ENCODE results near the gene FAM72D.
A peak's percentile ranks its signal among the peaks of the same experiment; 100 is the strongest.
"Not testable (repeated sequence)": the region's sequence is repeated elsewhere in the genome, so short reads cannot be mapped to it uniquely, and the experiment has no call there.

Gene FAM72D

DNA sequence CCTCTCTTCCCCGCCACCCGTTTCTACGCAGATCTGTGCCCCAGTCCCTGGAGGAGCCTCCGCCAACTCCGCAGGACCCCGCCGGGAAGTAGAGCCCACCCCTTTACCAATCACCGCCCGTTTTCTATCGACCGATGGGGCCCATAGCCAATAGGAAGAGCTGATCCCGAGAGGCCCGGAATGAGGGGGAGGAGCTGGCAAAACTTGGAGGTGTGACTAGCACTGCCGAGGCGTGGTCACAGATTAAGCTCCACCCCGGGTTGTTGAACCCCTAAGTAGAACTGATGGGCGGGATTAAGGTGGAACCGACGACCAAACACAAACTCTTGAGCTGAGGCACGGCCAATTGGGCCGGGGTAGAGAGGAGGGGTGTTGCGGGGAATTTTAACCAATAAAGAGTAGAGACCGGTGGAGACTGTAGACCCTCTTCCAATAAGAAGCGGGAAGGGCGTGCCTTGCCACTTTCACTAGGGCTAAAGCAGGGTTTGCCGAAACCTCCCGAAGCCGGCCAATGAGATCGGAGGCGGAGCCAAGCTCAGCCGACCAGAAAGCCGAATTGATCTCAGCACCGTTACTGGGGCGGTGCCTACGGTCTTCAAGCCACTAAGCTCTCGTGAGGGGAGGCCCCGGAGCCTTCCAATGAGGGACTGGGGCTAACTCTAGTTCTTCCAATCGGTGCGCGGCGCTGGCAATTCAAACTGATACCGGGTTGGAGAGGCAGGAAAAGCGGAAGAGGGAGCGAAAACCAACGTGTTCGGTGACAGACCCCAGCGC is at the start of gene FAM72D, which contains the start of gene SRGAP2B:
TSS of gene FAM72D (plus strand) at position 691 of the 774 bp plus-strand sequence. CDS start 874 bp downstream, outside the sequence.
TSS of gene SRGAP2B (minus strand) at position 45 of the 774 bp plus-strand sequence. CDS start 2,427 bp downstream, outside the sequence.
- DNase-seq (ENCODE audit: low spot score): not testable (repeated sequence)
- peak; percentile 99 for FAIRE-seq

DNA sequence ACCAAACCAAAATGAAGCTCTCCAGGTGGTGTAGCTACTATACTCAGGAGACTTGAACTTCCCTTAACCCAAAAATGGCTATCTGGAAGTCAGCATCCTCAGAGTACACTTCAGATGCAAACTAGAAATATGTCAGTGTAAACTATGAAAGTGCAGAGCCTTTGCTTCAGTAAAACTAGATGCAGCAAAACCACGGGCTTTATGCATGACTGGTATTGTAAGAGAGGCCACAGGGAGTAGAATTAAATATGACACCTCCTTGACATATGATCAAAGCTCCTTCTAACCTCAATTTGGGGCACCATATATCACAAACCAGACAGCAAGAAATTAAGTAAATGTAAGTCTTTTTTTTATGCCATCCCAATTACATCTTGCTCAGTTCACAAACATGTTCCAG is 48.2 kb upstream of the FAM72D start:
- DNase-seq (ENCODE audit: low spot score): not testable (repeated sequence)

GRCh38 chr1:145048181-145048856 is 47.5 kb upstream of the FAM72D start:
- DNase-seq (ENCODE audit: low spot score); FAIRE-seq: not testable (repeated sequence)

More for the DNA sequence above, 48.2 kb upstream of the FAM72D start:
- peak; percentile 66 for FAIRE-seq

DNA sequence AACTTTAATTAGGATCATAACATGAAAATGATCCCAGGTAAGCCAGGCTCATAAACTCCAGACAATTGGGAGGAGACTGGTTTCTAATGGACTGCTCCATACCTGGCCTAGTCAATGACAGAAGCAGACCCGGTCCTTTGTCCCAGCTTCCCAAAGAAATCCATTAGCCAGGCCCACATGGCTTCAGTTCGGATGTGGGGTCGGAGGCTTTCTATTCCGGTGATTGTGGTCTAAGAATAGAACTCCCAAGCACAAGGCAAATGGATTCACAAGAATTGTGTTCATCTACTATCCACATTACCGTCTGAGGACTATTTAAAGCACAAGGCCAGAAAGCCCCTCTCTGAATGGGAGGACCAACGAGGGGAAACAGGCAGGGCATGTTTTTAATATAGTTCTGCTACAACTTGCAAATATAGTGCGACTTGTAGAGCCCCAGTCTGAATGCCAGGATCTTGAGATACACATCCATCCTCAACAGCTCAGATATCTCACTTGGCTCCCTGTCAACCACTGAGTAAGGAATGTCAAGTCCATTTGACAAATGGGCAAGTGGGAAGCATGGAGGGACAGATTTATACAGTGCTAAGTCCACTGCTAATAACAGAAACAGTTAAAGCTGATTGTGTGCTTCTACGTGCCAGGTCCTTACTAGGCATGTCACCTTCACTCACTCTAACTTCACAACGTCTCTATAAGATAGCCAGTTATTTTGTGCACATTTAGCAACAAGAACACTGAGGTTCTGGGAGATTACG is 43.6 kb upstream of the FAM72D start:
- DNase-seq (ENCODE audit: low spot score); FAIRE-seq: not testable (repeated sequence)

DNA sequence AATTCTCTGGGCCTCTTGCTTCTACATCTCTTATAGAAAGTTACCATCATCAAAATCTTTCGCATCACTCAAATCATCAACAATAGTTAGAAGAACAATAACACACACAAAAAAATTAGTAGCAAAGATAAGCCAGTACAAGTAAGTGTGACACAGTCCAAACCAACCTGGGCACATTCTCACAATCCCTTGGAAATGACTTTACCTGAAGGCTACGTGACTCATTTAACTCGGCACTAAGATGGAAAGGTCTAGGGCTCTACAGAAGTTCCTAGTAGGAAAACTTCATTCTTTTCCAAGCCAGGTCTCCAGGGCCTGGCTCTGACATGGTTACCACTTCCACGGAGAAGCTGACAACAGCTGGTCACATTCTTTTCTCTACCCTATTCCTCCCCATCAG is 42.3 kb upstream of the FAM72D start:
- DNase-seq (ENCODE audit: low spot score); FAIRE-seq: not testable (repeated sequence)

- FAIRE-seq; DNase-seq (ENCODE audit: low spot score): not testable (repeated sequence)
Measured at GRCh38 chr1:145055217-145055760, 40.5 kb upstream of the FAM72D start.

DNA sequence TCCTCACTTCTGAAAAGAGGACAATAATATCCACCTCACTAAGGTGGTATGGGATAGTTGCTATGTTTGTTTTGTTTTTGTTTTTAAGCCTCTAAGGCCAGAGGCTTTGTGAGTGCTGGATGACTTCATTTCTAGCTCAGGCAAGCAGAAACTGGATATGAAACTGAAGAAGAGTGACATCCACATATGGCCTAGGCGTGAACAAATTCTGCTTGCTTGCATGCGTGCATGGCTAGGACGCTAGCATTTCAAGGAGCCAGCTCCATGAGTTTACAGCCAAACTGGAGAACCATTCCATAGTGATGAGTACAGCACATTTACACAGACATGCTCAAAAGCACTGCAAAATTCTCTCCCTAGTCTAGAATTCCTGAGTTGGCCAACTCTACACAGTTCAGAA is 37.6 kb upstream of the FAM72D start:
- not testable (repeated sequence) for DNase-seq (ENCODE audit: low spot score); FAIRE-seq

- FAIRE-seq; DNase-seq (ENCODE audit: low spot score): not testable (repeated sequence)
Measured at GRCh38 chr1:145063285-145063684, 32.5 kb upstream of the FAM72D start.

DNA sequence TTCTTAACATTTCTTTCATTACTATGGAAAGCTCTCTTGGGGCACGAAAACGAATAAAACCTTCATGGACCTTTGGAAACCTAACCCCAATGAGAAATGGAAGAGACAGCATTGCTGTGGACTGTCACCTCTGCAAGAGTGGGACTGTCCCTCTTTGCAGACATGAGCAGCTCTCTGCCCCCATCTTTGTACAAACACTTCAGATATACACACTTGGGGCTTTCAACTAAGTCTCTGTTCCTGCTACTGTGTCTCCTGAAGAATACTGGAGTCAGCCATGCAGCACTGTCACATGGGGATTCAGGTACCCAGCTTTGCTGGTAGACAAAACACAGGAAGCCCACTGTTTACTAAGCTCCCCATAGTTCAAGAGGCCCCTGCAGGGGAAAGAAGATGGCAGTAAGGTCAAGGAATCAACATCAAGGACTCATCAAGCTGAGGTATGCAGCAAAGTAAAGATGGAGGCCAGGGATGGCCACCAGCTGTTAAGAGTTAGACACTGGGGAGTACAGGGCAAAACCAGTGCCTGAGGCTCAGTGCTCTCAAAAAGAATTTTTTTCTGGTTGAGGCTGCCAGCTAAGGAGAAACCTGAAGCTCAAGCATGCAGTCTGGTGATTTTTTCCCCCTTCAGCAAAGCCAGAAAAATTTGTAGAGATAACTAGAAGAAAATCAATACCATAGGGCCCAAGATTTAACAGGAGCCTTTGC is 31.7 kb upstream of the FAM72D start:
- not testable (repeated sequence) for FAIRE-seq
- peak; percentile 2 for DNase-seq (ENCODE audit: low spot score)

DNA sequence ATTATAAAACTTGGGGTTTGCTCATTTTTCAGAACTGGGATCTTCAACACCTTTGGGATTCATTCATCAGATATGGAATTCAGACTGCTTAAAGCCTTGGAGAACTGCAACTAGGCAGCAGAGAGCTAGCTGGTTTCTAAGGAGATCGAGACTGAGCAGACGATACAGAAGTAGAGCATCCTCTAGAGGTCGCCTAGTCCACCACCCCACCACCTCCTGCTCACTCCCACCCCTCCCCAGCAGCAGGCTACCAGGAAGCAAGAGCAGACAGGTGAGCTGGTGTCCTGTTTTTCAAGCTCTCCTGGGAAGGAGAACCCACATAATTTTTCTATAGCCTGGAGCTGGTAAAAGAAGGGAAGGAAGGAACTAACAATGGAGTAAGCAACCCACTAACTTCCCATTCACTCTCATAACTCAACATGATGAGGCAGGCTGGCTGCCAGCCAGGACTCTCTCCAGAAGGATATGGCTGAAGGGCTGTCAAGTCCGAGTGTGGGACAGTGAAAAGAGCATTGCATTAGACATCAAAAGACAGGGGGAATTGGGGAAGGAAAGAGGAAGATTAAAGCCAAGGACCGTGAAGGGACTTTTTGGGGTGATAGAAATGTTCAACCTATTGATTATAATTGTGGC is 30.5 kb upstream of the FAM72D start:
- not testable (repeated sequence) for FAIRE-seq
- peak; percentile 1 for DNase-seq (ENCODE audit: low spot score)

DNA sequence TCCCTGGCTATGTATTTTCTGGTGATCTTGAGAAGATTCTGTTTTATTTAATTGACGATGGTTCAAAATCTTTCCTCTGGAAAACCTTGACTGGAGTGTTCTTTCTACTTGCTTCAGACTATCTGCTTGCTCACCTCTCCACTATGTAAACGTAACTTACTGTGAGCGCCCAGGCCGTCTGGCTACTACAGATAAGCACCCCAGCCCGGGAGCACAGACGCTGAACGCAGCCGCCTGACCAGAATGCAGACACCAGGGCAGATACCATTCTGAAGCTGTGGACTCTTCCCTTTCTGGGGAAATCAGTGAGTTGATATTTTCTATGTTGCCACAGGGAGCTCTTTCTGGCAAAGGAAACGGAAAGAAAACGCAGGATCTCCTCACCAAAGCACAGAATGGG is 29.3 kb upstream of the FAM72D start:
- not testable (repeated sequence) for DNase-seq (ENCODE audit: low spot score); FAIRE-seq

GRCh38 chr1:145071569-145071968 is 24.2 kb upstream of the FAM72D start:
- not testable (repeated sequence) for DNase-seq (ENCODE audit: low spot score); FAIRE-seq

DNA sequence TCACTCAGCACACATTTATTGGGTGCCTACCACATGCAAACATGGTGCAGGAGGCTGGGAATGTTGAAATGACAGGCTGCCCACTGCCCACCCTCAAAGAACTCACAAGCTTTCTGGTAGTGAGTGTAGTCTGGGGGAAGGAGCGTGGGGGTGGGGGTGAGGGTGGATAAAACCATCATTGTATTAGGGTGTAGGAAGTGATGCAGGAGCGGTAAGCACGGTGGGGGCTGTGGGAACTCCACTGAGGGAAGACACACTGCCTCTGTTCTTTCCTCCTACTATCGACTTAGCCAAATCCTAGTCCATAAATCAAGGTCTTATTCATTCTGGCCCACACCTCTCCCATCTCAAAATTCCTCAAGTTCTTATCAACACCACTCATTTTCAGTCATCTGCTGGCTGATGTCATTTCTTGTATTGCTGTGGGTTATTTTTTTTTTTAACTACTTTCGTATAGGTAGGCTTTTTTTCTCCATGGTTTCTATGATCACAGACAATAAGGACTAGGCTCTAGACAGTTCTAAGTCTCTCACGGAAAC is 21.7 kb upstream of the FAM72D start:
- peak; percentile 53 for FAIRE-seq
- DNase-seq (ENCODE audit: low spot score): not testable (repeated sequence)

- FAIRE-seq: peak; percentile 61
- DNase-seq (ENCODE audit: low spot score): not testable (repeated sequence)
Measured at GRCh38 chr1:145076877-145077276, 18.9 kb upstream of the FAM72D start.

DNA sequence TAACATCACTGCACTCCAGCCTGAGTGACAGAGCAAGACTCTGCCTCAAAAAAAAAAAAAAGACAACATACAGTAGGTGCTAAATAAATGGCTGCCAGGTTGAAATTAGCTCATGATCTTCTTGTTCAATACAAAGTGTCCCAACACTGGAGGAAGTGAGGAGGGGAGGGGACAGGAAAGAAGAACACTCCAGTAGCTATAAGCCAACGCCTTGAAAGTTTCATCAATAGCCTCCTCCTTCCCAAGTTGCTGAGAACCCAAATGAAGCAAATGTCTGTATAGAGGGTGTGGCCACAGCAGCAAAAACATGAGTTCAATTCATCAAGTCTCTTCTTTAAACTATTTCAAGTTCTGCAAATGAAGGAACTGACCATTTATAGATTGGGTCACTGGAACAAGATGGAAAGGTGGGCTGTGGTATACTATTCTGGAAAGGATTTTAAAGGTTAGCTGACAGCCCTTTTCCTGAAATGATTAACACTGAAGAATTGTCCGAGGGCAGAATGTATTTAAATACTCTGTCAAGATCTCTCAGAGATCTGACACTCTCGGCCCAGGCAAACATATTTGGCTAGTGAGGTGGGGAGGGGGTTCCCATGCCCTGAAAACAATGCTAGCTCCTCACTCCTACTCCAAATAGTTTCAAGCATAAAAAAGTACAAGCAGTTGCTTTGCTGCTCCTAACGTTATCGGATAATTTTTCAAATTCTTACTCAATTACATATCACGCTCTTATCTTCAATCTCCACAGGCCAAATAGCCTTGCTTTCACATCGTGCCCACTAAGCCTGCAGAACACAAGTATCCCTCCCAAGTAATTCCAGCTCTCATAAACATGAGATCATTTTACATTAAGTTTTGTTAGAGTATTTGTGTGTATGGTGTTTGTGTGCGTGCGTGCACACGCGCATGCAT is 17.6 kb upstream of the FAM72D start:
- not testable (repeated sequence) for FAIRE-seq; DNase-seq (ENCODE audit: low spot score)

DNA sequence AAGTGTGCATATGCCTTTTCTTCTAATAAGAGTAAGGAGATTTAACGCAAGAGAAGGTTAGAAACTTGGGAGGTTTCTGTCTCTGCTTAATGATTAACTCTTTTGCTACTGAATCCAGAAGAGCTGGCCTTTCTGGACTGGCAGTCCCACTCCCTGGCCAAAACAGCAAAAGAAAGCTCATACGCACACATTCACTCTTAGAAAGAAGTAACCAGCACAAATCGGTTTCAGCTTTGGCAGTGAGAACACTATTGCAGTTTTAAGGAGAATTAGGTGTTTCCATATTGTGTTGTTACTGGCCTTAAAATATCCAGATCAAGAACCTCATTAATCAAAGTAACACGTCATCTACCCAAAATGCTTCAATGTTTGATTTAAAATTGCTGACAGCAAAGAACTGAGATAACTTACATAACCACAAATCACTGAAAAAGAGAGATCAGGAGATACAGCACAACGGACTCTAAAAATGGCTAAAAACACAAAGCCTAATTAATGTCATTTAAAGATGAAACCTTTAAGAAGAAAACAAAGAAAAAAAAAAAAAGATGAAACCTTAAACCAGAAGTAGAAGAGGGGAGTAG is 16.9 kb upstream of the FAM72D start:
- not testable (repeated sequence) for DNase-seq (ENCODE audit: low spot score)
- FAIRE-seq: peak; percentile 91

GRCh38 chr1:145079737-145080136 is 16.0 kb upstream of the FAM72D start:
- FAIRE-seq; DNase-seq (ENCODE audit: low spot score): not testable (repeated sequence)

- DNase-seq (ENCODE audit: low spot score); FAIRE-seq: not testable (repeated sequence)
Measured at GRCh38 chr1:145080193-145080592, 15.6 kb upstream of the FAM72D start.
